Pancreas (tissue), 10 donors: Measurements from ENCODE around the gene SRRD. TPM values are rescaled to one million over a fixed set of nuclear protein-coding genes. Genes with fewer than 3 reads are reported as not detected.
A peak's percentile ranks its signal among the peaks of the same experiment; 100 is the strongest.
"Not testable (repeated sequence)": the region's sequence is repeated elsewhere in the genome, so short reads cannot be mapped to it uniquely, and the experiment has no call there.

Source experiments
- ATAC-seq, 4 donors: fragments of 200-7000 bp; cut with Tn5 transposase; one replicate each; pipeline versions ENCODE4 v1.8.0 to v1.9.1; 2020; ENCODE audit warnings: mild to moderate bottlenecking in 4 of 4, moderate library complexity in 4 of 4
- DNase-seq, 6 donors: peaks; one replicate each; pipeline ENCODE4 v3.0.0-alpha.2; 2020
- FAIRE-seq: peaks from 2 replicates; lab custom pipeline; 2012; peaks lifted over from hg19 to GRCh38; lab: Jason Lieb, UNC
- H3K27ac ChIP-seq, 4 donors: fragments of 200-600 bp; sonication (generic); 1 replicate in 3 of 4; 2 replicates in 1 of 4; pipeline versions ENCODE4 v1.5.0 to v1.8.0; 2020
- H3K27me3 ChIP-seq, 4 donors: fragments of 200-600 bp; one replicate each; pipeline ENCODE4 v1.8.0; 2021
- H3K36me3 ChIP-seq, 3 donors: fragments of 200-600 bp; sonication (generic) in 1 of 3; one replicate each; pipeline versions ENCODE4 v1.5.0 to v1.8.0; 2020 to 2021
- H3K4me1 ChIP-seq, 3 donors: fragments of 200-600 bp; one replicate each; pipeline ENCODE4 v1.8.0; 2021
- H3K4me3 ChIP-seq, 4 donors: fragments of 200-600 bp; sonication (generic) in 2 of 4; one replicate each; pipeline versions ENCODE4 v1.5.0 to v1.8.0; 2020 to 2021
- H3K9me3 ChIP-seq, 4 donors: fragments of 200-600 bp; one replicate each; pipeline ENCODE4 v1.8.0; 2021
- WGBS, 2 donors: extraction: QIAGEN DNeasy Blood & Tissue Kit; methylation state at CpG; one replicate each; pipeline ENCODE4 v1.1.7; 2013; 5-methylcytosine and 5-hydroxymethylcytosine counted together
- intact Hi-C, 3 donors: fragments of 100-400 bp; cut with DNase I; formaldehyde crosslinking; loops; one replicate each; pipeline versions ENCODE4 v1.11.1 to v1.14.2; 2022
- polyA plus RNA-seq, 2 donors: library from polyadenylated mRNA; stranded (reverse); fragments of 200-250 nt; gene quantifications; one replicate each; pipeline ENCODE4 v1.2.3, GENCODE V29; 2013
- total RNA-seq, 6 donors: library from RNA; stranded (reverse); fragmentation: NEBNext Ultra II Directional in 4 of 6; extraction: Animal tissue kit (Norgen Biotek cat#: 25700) in 4 of 6; gene quantifications; one replicate each; pipeline versions ENCODE4 v1.2.1 to v1.2.4, GENCODE V29; 2021 to 2023
- TF ChIP-seq, protein P1 (sequence below), 4 donors: fragments of 200-600 bp; sonication (generic) in 3 of 4; IDR thresholded peaks; one replicate each; pipeline versions ENCODE4 v1.5.0 to v1.8.0; 2021; ENCODE audit warnings: antibody characterized with exemption in 4 of 4
- donor health status: healthy with polysubstance abuse.
- donor health status: DM: no; HTN: no; CAD: no; lungs with moderate emphysema.
- donor health status: DM: no; HTN: no; CAD: no.
- donor health status: control.
- donor health status: control.
- donor health status: Bipolar disorder and iron deficiency.
- donor health status: DM: yes; HTN: yes; CAD: no.
- donor health status: DM: no; HTN: no; CAD: no.
- donor health status: DM: no; HTN: no; CAD: no.
- donor health status: DM: yes; HTN: yes; CAD: no.

Gene SRRD, protein sequence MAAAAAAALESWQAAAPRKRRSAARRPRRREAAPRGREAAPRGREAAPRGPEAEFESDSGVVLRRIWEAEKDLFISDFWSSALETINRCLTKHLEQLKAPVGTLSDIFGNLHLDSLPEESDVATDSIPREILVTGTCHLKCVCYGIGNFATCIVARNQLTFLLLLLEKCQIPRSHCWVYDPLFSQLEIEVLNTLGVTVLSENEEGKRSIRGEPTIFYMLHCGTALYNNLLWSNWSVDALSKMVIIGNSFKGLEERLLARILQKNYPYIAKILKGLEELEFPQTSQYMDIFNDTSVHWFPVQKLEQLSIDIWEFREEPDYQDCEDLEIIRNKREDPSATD
- total RNA-seq, result 10 to 100 TPM in 4 of 6 donors, 1 to 10 TPM in 2; 9.5 to 13.6 (median 10.8) TPM
- polyA plus RNA-seq, result 10 to 100 TPM in 1 of 2 donors, 1 to 10 TPM in 1; 6.3 to 11.2 TPM

DNA sequence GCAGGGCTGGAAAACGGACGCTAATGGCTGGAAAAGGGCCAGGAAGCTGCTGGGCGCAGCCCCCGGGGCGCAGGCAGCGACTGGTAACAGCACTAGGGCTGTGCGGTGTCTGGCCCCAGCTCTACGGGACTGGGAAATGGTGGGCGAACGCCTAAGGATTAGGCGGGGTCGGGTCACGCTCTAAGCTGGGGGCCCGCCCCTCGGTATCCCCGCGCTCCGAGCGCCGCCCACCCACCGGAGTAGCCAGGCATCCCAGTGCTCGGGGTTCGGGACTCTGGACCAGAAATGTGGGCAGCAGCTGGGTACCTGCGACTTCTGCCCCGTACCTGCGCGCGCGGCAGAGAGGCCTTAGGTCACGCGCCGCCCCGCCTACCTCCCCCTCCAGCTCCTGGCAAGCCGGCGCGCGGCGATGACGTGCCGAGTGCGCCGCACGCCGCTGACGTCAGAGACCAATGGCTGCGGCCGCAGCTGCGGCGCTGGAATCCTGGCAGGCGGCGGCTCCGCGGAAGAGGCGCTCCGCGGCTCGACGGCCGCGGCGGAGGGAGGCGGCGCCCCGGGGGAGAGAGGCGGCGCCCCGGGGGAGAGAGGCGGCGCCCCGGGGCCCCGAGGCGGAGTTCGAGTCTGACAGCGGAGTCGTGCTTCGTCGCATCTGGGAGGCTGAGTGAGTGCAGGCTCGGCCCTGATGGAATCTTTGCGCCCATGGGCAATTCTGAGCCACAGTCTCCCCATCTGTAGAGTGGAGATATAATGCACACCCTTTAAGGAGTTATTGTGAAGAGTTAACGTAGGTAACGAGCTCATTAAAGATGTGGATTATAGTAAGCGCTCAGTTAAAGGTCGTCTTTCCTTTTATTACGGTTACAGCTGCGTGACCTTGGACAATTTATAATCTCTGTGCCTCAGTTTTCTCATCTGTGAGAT is at the start of gene SRRD, which contains the start of gene HPS4:
Gene SRRD, plus strand, starts transcription at position 439 of the 921 bp plus-strand sequence. Its CDS starts 14 bp downstream, at position 453.
Gene HPS4, minus strand, starts transcription at position 345 of the 921 bp plus-strand sequence. CDS start 2,021 bp downstream, outside the sequence.
- DNase-seq, result peak; percentile 89 to 99 (median 94)
- H3K4me3 ChIP-seq, result peak within 1 kb of the TSS; percentile 80 to 99 (median 90)
- peaks cover 0 to 9% (median 0%) of the 10 kb centered on the region in 3 donors for H3K36me3 ChIP-seq
- FAIRE-seq, result no peak
- WGBS, 2 donors, result 1% methylated on average over 78 to 85 of the region's 85 CpGs
- H3K4me1 ChIP-seq, result peaks cover 15 to 42% (median 17%) of the 10 kb centered on the region in 3 donors
- ATAC-seq, result peak; percentile 90 to 98 (median 94)
- H3K27ac ChIP-seq, result peak within 1 kb of the TSS; percentile 86 to 97 (median 94)
- H3K27me3 ChIP-seq, result no peaks in the 10 kb centered on the region
- TF ChIP-seq, protein P1, sequence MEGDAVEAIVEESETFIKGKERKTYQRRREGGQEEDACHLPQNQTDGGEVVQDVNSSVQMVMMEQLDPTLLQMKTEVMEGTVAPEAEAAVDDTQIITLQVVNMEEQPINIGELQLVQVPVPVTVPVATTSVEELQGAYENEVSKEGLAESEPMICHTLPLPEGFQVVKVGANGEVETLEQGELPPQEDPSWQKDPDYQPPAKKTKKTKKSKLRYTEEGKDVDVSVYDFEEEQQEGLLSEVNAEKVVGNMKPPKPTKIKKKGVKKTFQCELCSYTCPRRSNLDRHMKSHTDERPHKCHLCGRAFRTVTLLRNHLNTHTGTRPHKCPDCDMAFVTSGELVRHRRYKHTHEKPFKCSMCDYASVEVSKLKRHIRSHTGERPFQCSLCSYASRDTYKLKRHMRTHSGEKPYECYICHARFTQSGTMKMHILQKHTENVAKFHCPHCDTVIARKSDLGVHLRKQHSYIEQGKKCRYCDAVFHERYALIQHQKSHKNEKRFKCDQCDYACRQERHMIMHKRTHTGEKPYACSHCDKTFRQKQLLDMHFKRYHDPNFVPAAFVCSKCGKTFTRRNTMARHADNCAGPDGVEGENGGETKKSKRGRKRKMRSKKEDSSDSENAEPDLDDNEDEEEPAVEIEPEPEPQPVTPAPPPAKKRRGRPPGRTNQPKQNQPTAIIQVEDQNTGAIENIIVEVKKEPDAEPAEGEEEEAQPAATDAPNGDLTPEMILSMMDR (IDR thresholded peaks at IDR 0.05), result no peak
- intact Hi-C loops, result loop anchor here in 1 of 3 donors (10.0 kb wide), 1 partner anchor 171 kb away; the partner anchor contains the start of gene MIAT
- H3K9me3 ChIP-seq, result no peaks in the 10 kb centered on the region

DNA sequence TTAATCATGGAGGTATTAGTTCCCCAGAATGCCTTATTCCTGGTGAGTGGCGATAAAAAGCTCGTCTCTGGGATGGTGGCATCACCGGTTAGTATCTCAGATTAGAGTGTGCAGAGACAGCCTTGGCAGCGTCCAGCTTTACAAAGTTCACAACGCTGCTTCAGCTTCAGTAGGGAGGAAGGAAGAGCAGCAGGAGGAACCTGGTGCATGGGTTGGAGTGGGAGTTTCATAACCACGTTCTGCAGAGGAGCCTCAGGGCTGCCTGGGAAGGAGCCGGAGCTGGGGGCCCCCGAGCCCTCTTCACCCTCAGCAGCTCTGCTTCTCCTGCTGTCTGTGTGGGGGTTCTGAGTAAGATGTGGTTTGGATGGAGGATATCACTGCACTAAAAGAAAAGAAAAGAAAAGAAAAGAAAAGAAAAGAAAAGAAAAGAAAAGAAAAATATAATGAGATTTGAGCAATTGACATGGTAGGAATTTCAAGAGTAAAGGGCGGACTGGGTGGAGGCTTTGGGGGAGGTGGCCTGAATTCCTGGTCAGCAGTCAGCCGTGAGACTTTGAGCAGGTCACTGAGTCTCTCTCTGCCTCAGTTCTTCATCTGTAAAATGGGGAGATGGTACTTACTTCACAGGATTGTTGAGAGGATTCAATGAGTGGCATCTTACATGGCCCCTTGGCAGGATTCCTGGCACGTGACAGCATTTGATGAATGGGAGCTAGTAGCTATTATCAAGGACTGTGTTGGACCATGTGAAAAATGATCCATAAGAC is 48.2 kb upstream of the SRRD start:
- ATAC-seq, result no peak
- TF ChIP-seq, protein P1 (IDR thresholded peaks at IDR 0.05), result no peak

DNA sequence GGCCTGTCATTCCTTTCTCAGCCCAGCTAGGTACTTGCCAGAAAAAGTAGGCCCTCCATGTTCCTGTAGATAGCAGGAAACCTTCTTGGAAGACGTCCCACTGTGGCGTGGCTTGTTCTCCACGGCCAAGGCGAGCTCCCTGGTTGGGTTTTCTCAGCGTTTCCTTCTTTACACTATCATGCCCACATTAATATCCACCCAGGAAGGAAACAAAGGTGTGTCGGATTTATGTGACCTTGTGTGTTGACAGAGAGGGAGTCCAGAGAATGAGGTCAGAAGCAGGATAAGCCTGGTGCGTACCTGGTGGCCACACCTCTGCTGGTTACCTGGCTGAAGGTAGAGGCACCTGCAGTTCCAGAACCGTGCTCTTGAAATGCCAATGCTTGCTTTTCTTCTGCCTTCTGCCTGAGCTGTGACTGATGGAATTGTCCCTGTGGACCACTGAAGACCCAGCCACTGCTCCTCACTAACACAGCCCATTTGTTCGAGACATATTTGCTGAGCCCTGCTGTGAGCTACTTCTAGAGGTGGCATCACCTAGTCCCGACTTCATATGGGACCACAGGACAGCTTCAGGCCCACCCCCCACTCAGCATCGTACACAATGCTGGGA is 46.7 kb upstream of the SRRD start:
- TF ChIP-seq, protein P1 (IDR thresholded peaks at IDR 0.05), result no peak
- H3K27ac ChIP-seq, result peak overlapping the region in 2 of 4 donors; percentile 24 to 44
- FAIRE-seq (no peak), DNase-seq (peak in 4 of 6 donors; percentile 33 to 60 (median 40)), ATAC-seq (peak; percentile 92 to 96 (median 94))
- WGBS, 2 donors, result 31 to 35% methylated on average over 11 of the region's 11 CpGs
- H3K4me3 ChIP-seq, result no peak overlapping the region
- intact Hi-C loops, result no loop called here
- no peaks in the 10 kb centered on the region for H3K9me3 ChIP-seq
- H3K4me1 ChIP-seq, result no peaks in the 10 kb centered on the region
- H3K36me3 ChIP-seq, result no peaks in the 10 kb centered on the region
- H3K27me3 ChIP-seq, result no peaks in the 10 kb centered on the region

More for the DNA sequence above, 48.2 kb upstream of the SRRD start:
- FAIRE-seq, result no peak
- no peak for DNase-seq
- 74 to 85% methylated on average over 11 of the region's 11 CpGs for WGBS, 2 donors
- no peaks in the 10 kb centered on the region for H3K9me3 ChIP-seq
- no peak overlapping the region for H3K4me3 ChIP-seq
- intact Hi-C loops, result no loop called here
- no peaks in the 10 kb centered on the region for H3K27me3 ChIP-seq
- H3K36me3 ChIP-seq, result no peaks in the 10 kb centered on the region
- H3K4me1 ChIP-seq, result no peaks in the 10 kb centered on the region
- no peak overlapping the region for H3K27ac ChIP-seq

DNA sequence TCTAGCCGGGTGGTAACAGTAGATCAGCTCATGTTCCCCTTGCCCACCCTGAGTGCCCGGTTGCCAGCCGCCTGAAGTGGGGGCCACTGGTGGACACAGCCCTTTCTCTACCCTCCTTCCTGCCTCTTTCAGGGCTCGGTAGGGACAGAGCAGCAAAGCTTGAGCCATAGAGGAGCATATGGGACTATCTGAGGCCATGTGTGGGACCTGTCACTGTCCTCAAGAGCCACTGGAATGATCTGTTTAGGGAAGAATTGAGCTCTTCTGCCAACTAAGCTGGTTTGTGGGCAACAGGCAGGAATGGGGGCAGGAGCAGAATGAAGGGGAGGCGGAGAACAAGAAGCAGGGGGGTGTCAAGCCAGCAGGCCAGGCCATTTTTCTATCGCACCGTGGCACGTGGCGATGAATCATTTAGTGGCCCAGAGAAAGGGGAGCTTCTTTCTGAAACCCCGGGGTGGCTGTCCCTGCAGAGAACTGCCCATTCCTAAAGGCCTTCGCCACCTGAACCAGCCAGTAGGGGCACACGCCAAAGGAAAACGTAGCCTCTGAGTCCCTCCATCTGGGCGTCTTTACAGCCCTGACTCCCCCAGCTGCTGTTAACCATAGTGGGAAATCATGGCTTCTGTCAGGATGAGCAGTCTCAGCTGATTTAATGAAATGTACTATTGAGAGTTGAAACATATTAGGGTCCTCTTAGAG is 45.8 kb upstream of the SRRD start:
- Histone ChIP-seq H3K27me3 (no peaks in the 10 kb centered on the region), H3K36me3 (no peaks in the 10 kb centered on the region), H3K4me3 (no peak overlapping the region), H3K9me3 (no peaks in the 10 kb centered on the region), H3K27ac (no peak overlapping the region), H3K4me1 (no peaks in the 10 kb centered on the region)
- intact Hi-C loops, result no loop called here
- FAIRE-seq (no peak), ATAC-seq (no peak), DNase-seq (no peak)
- TF ChIP-seq, protein P1 (IDR thresholded peaks at IDR 0.05), result no peak
- WGBS, 2 donors, result 89 to 91% methylated on average over 14 of the region's 14 CpGs

DNA sequence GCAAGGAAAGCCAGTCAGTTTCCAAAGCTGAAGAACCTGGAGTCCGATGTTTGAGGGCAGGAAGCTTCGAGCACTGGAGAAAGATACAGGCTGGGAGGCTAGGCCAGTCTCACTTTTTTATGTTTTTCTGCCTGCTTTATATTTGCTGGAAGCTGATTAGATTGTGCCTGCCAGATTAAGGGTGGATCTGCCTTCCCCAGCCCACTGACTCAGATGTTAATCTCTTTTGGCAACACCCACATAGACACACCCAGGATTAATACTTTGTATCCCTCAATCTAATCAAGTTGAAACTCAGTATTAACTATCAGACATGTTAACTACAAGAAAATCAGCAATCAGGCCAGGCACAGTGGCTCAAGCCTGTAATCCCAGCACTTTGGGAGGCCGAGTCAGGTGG is 44.9 kb upstream of the SRRD start:
- DNase-seq, H3K36me3 ChIP-seq, H3K9me3 ChIP-seq, intact Hi-C loops, H3K27ac ChIP-seq, FAIRE-seq, H3K4me1 ChIP-seq, ATAC-seq, H3K4me3 ChIP-seq, H3K27me3 ChIP-seq: not testable (repeated sequence)
- WGBS, 2 donors, result 84 to 99% methylated on average over 3 of the region's 3 CpGs
